Inflammatory macrophage treated with lipopolysaccharide for 4 hours (primary cell): ENCODE data around the gene TST.

Source experiments
- DNase-seq: peaks from one replicate; pipeline ENCODE4 v3.0.0-alpha.2; 2020

The TST gene

DNA sequence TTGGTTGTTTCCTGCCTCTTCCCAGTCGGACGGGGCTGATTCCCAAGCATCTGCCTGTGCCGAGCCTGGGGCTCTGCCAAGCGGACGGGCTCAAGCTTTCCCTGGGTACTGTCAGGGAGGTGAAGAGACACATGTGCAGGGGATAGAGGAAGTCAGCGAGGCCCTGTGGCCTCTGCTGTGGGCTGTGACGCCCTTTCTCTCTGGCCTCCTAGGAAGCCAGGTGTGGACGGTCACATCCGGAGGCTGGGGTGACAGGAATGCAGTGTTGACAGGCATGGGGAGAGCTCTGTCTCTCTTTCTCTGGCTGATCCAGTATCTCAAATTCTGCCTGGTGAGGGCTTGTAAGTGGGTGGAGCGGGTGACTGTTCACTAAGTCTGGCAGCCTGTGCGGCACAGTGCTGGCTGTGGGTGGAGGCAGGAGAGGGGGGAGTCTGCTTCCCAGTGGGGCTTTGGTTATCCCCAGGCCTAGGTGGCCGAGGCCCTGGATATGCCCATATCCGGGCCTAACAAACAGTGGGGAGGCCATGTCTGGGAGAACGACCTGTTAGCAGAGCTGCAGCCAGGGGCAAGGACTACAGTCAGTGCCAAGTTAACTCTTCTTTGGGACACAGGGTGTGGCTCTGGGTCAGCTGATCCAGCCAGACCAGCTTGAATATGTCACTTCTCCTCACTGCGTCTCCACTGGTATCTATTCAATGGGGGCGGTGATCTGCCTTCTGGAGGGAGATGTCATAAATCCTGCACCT, 34.2 kb upstream of the TST start:
- DNase-seq, result peak; percentile 30

DNA sequence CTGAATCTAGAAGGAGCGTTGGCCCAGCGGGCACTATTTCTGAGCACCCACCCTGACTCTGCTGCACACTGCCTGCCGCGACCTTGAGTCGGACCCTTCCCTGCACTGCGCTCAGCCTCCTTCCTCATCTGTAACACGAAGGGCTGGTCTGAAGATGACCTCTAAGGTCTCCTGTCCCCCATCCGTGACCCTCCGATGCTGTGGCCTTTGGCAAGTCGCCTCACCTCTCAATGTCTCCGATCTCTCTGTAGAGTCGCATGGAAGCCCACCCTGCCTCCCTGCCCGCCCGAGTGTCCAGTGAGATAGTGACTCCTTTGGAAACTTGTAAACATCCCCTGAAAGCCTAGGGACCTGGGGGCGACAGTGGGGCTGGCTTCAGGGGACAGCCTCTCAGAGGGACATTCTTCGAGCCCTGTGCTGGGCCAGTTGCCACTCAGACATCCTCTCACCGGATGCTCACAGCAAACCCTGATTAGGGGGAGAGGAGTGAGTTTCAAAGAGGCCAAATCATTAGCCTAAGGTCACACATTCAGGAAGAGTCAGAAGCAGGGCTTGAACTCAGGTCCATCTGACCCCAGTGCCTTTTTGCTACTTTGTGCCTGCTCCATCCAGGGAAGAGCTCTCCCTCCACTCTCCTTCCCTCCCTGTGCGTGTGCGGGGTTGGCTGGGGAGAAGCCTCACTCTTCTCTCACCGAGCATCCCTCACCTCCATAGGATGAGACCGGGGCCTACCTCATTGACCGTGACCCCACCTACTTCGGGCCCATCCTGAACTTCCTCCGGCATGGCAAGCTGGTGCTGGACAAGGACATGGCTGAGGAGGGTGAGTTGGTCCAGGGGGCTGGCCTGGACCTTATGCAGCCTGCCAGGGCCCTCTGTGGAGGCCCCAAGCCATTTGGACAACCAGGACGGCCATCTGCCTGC, 33.4 kb upstream of the TST start:
- DNase-seq, result no peak

DNA sequence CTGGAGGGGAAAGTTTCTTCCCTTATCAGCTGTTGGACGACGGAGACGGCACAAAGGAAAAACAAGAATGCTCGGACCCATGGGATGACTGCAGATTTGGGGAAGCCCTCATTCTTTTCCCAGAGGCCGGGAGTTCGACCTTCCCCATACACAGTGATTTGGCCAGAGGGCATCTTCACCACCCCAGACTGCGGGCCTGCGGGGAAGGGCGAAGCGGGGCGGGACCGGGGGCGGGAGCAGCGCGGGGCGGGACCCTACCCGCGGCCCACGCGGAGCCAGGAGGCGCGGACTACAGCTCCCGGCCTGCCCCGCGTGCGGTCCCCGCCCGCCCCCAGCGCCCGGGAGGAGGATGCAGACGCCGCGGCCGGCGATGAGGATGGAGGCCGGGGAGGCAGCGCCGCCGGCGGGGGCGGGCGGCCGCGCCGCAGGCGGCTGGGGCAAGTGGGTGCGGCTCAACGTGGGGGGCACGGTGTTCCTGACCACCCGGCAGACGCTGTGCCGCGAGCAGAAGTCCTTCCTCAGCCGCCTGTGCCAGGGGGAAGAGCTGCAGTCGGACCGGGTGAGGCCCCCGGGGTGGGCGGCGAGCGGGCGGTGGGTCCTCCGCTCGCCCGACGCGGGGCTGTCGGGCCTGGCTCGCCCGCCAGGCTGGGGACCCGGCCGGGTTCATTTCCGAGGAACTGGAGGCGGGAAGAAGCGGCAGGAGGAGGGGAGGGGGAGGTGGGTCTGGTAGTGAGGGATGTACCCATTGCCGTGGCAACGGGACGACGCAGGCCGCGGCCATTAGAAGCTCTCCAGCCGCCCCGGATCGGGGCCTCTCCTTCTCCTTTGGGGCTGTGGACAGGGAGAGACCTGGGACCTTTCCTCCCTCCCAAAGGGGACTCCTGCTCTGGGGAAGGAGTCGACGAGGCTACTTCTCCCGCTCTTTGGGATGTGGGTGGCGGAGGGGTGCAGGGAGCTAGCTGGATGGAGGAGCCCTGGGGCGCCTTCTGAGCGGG, 32.4 kb upstream of the TST start, which contains the start of gene KCTD17:
Gene KCTD17 (plus strand): TSS at position 352 of the 995 bp plus-strand sequence. CDS start 19 bp downstream, at position 371.
- DNase-seq, result peak; percentile 65

DNA sequence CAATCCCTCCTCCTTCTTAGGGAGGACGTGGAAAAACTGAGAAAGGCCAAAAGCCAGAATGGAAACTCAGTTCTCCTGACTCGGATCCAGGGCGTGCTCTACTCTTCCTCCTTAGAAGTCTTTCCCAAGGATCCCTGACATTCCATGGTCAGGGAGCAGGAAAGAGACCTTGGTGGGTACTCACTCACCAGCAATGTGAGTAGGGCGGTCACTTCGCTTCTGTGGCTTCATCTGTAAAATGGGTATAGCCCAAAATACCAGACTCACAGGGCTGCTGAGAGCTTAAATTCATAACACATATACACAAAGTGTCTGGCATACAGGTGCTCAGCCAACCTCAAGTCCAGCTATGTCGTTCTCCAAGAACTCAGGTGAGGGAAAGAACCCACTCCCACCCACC, 31.7 kb upstream of the TST start:
- no peak for DNase-seq

DNA sequence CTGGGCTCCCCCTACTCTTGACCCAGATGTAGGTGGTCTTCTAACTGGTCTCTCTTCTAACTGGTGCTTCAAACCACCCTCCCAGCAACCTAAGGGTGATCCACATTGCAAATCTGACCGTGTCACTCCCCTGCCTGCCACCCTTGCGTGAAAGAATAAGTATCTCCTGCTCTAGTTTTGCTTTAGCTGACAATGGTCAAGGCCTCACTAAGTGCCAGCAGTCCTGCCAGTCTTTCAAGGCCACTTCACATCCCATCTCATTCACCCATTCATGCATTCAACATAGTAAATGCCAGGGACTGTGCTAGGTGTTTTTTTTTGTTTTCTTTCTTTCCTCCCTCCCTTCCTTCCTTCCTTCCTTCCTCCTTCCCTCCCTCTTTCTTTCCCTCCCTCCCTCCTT, 30.0 kb upstream of the TST start:
- no peak for DNase-seq

DNA sequence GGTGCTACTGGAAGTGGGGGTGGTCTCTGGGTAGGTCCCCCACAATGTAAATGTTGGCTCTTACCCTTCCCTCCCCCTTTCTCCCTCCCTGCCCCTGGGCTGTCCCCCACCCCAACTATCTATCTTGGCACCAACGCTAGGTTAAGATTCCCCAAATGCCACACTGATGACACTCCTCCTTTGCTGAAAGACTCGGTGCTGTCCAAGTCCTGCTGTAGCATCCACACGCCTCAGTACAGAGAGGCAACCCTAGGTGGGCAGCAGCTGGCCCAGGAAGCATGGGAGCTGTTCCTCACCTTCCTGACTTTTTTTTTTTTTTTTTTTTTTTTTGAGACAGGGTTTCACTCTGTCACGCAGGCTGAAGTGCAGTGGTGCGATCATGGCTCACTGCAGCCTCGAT, 28.9 kb upstream of the TST start:
- DNase-seq, result no peak

DNA sequence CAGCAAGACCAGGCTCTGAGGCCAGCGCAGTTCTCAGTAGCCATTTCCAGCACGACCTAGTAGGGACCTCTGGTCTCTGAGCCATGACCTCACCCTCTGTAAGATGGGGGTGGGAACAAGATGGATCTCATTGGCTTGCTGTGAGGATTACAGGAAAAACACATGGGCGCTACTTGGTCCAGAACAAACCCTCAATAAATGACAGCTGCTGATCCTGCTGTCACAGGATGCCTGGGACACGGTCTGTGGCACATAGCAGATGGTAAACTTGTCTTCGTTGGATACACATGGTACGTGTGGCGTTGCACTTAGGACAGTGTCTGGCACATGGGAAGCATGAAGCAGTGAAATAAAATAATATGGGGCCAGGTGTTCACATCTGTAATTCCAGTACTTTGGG, 27.8 kb upstream of the TST start:
- no peak for DNase-seq

DNA sequence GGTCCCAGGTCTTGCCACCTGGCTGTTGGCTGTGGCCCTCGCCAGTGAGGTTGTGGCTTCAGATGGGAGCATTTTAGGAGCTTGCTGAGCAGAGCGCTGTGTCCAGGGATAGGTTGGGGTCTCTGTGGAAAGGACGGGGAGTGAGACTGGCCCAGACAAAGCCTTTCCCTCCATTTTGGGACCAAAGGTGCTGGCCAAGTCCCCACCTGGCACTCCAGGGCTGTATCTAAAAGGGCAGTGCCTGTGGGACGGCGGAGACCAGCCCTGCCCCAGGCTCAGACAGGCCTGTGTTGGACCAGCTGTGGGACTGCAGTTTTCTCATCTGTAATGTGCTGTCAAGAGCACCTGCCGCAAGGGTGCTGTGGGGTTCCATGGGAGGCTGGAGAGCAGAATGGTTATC, 27.3 kb upstream of the TST start:
- no peak for DNase-seq

DNA sequence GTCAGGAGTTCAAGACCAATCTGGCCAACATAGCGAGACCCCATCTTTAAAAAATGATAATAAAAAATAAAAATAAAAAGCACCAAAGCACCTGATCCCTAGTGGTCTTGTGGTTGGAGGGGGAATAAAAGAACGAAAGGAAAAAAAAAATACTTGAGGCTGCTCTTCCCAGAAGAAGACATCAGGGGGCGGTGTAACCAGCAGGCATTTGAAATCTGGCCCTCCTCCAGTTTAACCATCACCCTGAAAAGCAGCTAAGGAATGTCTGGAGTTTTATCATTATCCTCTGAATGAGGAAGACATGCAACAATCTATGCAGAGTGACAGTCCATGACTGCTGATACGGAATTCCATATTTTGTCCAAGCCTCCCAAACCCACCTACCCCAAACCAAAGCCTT, 26.7 kb upstream of the TST start:
- DNase-seq, result peak; percentile 23

DNA sequence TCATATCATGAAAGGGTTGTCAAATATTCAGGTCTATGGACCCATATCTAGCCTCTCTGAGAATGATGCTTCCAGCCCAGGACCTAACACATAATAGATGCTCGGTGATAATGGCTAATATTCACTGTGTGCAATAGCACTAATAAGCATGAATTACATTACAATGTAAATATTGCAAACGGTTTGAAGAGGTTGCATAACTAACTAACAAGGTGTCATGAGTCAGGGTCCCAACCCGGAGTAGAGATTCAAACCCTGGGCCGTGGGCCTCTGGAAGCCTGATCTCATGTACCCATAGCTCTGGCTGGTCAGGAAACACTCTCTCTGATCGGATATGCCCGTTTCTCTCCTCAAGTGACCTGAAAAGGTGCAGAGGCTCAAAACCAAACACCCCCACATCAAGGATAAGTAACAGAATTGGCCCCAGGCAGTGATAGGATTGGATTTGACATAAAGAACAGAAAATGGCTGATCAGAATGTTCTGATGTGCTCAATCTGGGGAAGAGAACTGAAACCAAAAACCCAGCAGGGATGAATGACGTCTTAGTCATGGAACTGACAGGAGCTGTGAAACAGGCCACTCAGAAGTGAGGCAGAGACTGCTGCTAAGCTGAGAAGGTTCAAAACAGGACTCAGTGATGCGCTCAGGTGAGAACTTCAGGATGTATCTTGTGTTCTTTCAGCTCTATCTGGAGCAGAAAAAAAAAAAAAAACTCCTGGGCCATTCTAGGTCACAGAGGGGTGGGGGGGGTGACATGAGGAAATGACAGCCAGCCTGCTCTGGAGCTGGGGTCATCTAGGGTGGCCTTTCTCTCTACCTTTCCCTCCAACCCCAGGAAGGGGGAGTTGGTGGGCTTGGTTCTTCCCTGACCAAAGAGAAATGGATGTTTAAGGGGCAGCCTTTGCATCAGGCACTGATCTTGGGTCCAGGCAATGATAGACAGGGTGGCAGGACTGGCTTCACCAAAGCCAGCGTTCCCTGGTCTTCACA, 25.7 kb upstream of the TST start:
- DNase-seq, result peak; percentile 77

DNA sequence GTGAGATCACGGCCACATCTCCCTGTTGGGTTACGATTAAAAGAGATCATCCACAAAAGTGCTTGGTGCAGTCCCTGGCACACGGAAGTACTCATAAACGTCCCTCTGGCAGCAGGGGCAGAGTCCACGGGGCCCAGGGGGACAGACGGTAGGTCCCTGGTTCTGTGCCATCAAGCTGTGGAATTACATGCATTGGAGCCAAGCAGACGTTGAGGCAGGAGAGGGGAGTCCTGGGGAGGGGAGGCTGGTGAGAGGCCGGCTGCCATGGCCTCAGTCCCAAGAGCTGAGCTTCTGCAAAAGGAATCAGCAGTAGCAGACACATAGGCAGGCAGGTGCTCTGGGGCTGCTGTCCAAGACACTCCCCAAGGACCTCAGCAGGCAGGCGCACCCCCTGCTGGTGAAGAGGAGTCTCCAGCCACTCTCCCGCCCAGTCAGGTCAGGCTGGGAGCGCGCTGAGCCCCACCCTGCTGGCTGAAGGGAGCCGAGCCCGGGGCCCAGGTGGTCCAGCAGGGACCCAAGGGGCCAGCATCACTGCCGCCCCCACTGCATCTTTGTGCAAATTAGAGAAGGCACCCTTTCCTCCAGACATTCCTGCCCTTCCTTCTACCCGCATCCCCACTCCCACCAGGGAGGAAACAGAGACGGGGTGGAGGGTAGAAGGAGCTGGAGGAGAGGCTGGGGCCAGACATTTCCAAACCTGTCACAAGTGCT, 24.7 kb upstream of the TST start:
- DNase-seq, result peak; percentile 67

DNA sequence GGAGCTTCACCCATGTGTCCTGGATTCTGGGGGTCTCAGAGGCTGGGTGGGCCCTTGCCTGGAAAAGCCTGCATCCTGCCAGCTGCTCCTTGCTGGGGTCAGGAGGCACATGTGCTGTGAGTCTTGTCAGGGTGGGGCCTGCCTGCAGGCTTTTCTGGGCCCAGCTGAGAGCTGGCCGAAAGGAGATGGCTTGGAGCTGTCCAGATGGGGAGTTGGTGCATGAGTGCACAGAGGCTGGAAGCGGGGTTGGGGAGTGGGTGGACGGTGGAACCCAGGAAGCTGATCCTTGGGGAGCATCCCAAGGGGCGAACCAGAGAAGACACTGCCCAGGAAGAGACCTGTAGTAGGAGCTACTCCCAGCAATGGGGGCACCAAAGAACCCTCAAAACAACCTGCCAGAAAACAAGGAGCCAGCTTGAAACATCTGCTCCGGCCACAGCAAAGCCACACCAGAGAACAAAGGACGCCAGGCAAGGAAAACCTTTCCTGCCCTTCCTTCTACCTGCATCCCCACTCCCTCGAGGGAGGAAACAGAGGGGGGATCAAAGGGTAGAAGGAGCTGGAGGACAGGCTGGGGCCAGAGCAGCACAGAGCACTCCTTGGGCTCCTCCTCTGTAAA, 24.1 kb upstream of the TST start:
- no peak for DNase-seq

DNA sequence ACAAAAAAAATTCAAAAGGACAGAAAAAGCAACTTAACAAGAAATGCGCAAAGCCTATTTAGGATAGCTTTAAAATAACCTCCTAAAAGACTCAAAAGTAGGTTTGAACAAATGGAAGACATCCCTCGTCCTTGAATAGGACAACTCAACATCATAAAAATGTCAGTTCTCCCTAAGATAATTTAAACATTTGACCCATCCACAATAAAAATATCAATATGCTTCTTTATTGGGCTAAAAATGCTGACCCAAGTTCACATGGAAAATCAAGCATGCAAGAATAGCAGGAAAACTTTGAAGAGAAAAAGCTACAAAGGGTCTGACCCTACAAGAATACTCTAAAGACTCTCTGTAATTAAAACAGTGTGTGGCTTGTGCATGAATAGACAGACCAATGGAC, 20.2 kb upstream of the TST start:
- DNase-seq, result no peak

DNA sequence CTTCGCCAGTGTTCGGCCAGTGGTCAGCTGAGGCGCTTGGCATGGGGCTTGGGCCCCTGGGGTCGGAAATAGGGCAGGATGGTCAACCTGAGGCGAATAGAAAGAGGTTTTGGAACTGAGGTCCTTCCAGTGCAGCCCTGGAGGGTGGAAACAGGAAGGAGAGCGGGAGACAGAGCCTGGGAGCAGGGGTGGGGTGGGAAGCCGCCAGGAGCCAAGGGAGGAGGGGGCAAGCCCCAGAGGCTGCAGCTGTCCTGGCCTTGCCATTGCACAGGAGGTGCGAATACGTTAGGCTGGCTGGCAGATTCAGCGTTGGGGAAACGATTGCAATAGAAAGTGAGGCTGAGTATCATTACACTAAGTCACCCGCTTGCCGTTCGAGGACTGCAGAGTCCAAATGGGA, 18.4 kb upstream of the TST start:
- no peak for DNase-seq

DNA sequence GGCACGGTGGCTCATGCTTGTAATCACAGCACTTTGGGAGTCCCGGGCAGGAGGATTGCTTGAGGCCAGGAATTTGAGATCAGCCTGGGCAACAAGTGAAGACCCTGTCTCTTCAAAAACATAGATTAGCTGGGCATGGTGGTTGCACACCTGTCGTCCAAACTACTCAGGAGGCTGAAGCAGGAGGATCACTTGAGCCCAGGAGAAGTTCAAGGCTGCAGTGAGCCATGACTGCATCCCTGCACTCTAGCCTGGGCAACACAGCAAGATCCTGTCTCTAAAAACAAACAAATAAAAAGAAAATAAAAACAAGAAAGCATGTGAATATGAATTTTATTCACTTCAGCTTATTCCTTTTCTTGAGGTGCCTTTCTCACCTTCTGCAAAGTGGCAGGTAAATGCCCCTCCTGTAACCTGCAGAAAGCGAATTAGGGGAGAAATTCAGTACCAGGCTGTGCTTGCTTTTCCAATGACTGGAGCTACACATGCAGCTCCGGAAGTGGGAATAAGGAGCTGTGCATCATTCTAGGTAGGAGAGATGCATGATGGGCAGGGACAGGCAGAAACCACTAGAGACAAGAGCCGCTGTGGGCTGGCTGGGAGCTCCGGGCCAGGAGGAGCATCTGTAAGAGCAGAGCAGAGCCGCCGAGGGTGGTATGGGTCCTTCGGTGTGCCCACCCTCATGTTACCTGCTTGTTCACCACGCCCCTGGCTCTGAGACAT, 17.6 kb upstream of the TST start:
- no peak for DNase-seq

DNA sequence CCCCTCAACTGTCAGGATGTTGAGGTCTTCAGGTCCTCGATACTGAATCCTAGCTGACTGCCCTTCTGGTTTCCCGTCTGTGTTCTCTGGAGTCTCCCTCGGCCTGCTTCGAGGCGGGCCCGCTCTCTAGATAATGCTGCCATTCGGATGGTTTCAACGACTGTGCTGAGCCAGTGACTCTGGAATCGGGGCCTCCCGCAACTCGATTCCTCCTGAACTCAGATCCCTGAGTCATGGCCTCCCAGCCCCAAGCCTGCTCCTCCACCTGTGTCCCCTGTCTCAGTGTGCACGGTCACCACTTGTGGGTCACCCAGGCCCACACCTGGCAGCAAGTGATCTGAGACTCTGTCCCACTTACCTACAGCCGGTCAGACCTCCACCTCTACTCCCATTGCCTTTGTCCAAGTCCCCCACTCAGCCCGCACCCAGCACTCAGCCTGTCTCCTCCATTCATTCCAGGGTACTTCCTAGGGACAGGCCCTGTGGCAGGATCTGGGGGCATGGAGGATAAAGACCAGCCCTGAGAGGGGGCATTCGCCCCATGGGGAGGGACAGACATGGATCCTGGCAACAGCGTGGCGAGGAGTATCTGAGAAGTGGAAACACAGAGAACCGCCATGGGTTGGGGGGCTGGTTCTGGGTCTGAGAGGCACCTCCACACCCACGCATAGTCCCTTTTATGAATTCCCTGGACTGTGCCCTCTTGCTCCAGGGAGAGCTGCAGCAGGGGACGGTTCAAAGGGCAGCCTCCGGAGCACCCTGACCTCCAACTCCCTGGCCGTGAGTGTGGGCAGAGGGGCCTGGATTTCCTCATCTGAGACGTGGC, 14.6 kb upstream of the TST start:
- no peak for DNase-seq

DNA sequence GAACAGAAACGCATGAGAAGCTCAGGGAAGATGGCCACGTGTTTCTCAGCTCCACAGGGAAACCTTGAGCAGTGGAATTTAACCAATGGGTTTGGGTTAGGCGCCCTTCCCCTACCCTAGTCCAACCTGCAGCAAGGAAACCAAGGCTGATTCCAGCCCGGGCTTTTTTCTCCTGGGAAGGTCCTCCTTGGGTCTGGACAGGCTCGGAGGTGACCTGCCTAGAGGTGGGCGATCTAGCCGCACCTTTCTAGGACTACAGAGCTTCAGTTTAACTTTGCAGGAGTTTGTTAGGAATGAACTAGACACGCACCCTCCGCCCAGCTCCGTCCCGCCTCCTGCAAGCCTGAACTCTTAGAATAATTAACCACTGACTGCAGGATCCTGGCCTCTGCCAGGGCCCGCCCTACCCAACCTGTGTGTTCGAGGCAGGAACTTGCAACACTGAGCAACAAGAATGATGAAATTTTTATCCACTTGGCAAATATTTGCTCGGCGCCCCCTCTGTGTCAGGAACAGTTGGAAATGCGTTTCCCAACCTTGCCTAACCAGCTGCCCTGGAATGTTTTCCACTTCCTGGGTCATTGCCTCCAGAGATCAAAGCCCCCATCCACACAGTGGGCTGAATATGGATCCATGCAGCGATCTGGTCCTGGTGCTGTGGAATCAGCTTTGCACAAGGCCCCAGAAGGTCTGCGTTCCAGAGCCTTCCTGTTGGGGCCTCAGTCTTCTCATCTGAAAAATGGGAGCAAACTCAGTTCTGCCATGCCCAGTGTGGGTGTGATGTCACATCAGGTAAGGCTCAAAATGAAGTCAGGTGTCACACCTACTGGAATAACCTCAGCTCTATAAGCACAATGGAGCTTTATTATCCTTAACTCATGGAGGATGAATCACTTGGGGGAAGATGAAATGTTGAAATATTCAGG, 13.6 kb upstream of the TST start:
- DNase-seq, result no peak

DNA sequence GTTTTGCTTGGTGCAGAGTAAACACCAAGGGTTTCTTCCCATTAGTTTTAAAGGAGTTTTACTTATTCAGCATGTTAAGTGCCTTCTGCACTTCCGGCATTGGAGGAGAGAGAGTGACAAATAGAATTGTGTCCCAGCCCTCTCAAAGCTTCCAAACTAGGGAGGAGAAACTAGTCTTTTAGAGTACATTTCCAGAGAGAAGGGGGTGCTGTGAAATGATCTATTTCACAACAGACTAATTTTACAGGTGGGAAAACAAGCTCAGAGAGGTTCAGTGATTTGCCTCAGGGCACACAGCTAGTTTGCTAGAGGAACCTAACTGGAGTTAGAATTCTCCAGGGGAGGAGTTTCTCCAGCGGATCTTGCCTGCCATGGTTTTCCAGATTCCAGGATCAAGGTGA, 12.9 kb upstream of the TST start:
- no peak for DNase-seq
